ENCODE data around the gene PRRC2A.

Gene PRRC2A

GRCh38 chr6:31626952-31627351 lies 6.4 kb downstream of the PRRC2A start:
- no peak for DNase-seq (ENCODE audit: low read depth)

GRCh38 chr6:31627690-31628287 lies 7.3 kb downstream of the PRRC2A start:
- DNase-seq (ENCODE audit: low read depth) = no peak

GRCh38 chr6:31629014-31629413 lies 8.5 kb downstream of the PRRC2A start:
- no peak for DNase-seq (ENCODE audit: low read depth)

GRCh38 chr6:31630177-31630934 lies 9.8 kb downstream of the PRRC2A start:
- DNase-seq (ENCODE audit: low read depth) = no peak

GRCh38 chr6:31631209-31631608 lies 10.7 kb downstream of the PRRC2A start:
- DNase-seq (ENCODE audit: low read depth) = no peak

- DNase-seq (ENCODE audit: low read depth) = no peak
Observed at GRCh38 chr6:31631681-31632278, 11.3 kb downstream of the PRRC2A start.

- DNase-seq (ENCODE audit: low read depth) = no peak
Observed at GRCh38 chr6:31632279-31632946, 11.9 kb downstream of the PRRC2A start.

GRCh38 chr6:31633447-31633846 lies 12.9 kb downstream of the PRRC2A start:
- no peak for DNase-seq (ENCODE audit: low read depth)

GRCh38 chr6:31634131-31634530 lies 13.6 kb downstream of the PRRC2A start:
- DNase-seq (ENCODE audit: low read depth) = no peak

- DNase-seq (ENCODE audit: low read depth) = no peak
Observed at GRCh38 chr6:31634969-31635575, 14.6 kb downstream of the PRRC2A start.

- DNase-seq (ENCODE audit: low read depth) = no peak
Observed at GRCh38 chr6:31636698-31637596, 16.4 kb downstream of the PRRC2A start.

GRCh38 chr6:31639043-31639442 lies 18.5 kb downstream of the PRRC2A start:
- no peak for DNase-seq (ENCODE audit: low read depth)

GRCh38 chr6:31639449-31639861 lies 18.9 kb downstream of the PRRC2A start:
- DNase-seq (ENCODE audit: low read depth) = no peak

- DNase-seq (ENCODE audit: low read depth) = no peak
Observed at GRCh38 chr6:31640612-31641011, 20.1 kb downstream of the PRRC2A start.

GRCh38 chr6:31641370-31641769 lies 20.9 kb downstream of the PRRC2A start:
- DNase-seq (ENCODE audit: low read depth) = no peak

- no peak for DNase-seq (ENCODE audit: low read depth)
Observed at GRCh38 chr6:31642798-31643570, 22.5 kb downstream of the PRRC2A start.

- no peak for DNase-seq (ENCODE audit: low read depth)
Observed at GRCh38 chr6:31643818-31644454, 23.4 kb downstream of the PRRC2A start.

- no peak for DNase-seq (ENCODE audit: low read depth)
Observed at GRCh38 chr6:31645325-31645724, 24.8 kb downstream of the PRRC2A start.

- no peak for DNase-seq (ENCODE audit: low read depth)
Observed at GRCh38 chr6:31651602-31652191, 31.2 kb downstream of the PRRC2A start.
